ENCODE data around the gene TUBE1.

- no peak for TF ChIP-seq POLR2AphosphoS5 (IDR thresholded peaks at IDR 0.05; ENCODE audit: insufficient read depth, low read depth, low read length)
- no peak for TF ChIP-seq POLR2A (IDR thresholded peaks at IDR 0.05; ENCODE audit: low read depth, low read length)
- no peak for TF ChIP-seq CTCF (IDR thresholded peaks at IDR 0.05; ENCODE audit: extremely low read depth in 1 of 2, insufficient read depth in 1 of 2, low read depth in 1 of 2, low read length in 2 of 2)
- no peak for TF ChIP-seq MAX (IDR thresholded peaks at IDR 0.05; ENCODE audit: insufficient read depth, insufficient read length)
- TF ChIP-seq GATA2 (IDR thresholded peaks at IDR 0.05; ENCODE audit: insufficient read depth, insufficient read length, low read depth, low read length), result no peak
Observed at GRCh38 chr6:112031960-112032359, 55.3 kb downstream of the TUBE1 start.

All from endothelial cell of umbilical vein (primary cell).